Esophagus squamous epithelium (tissue), 4 donors: ENCODE results near the gene RADIL.

Experiments used
- POLR2A ChIP-seq, 4 donors: fragments of 450-650 bp; IDR thresholded peaks; one replicate each; pipeline ENCODE4 v1.6.1; 2017; ENCODE audit warnings: antibody characterized with exemption in 4 of 4, mild to moderate bottlenecking in 4 of 4, moderate library complexity in 3 of 4
- TF ChIP-seq, protein P1 (sequence below), 6 experiments: fragments of 450-650 bp in 4 of 6; fragments of 200-600 bp in 2 of 6; sonication (generic) in 2 of 6; IDR thresholded peaks; one replicate each; pipeline ENCODE4 v1.5.1; 2016 to 2019; ENCODE audit warnings: antibody characterized with exemption in 6 of 6, mild to moderate bottlenecking in 4 of 6, moderate library complexity in 4 of 6

- TF ChIP-seq, protein P1, sequence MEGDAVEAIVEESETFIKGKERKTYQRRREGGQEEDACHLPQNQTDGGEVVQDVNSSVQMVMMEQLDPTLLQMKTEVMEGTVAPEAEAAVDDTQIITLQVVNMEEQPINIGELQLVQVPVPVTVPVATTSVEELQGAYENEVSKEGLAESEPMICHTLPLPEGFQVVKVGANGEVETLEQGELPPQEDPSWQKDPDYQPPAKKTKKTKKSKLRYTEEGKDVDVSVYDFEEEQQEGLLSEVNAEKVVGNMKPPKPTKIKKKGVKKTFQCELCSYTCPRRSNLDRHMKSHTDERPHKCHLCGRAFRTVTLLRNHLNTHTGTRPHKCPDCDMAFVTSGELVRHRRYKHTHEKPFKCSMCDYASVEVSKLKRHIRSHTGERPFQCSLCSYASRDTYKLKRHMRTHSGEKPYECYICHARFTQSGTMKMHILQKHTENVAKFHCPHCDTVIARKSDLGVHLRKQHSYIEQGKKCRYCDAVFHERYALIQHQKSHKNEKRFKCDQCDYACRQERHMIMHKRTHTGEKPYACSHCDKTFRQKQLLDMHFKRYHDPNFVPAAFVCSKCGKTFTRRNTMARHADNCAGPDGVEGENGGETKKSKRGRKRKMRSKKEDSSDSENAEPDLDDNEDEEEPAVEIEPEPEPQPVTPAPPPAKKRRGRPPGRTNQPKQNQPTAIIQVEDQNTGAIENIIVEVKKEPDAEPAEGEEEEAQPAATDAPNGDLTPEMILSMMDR (IDR thresholded peaks at IDR 0.05): peak; percentile 88 to 95 (median 92)
- TF ChIP-seq POLR2A (IDR thresholded peaks at IDR 0.05): no peak
Observed at GRCh38 chr7:4753598-4754432, 129.7 kb downstream of the RADIL start.
